H9 (cell line): Measurements from ENCODE around the gene TM4SF1. TPM values are rescaled to one million over a fixed set of nuclear protein-coding genes. Genes with fewer than 3 reads are reported as not detected.

Experiments
- DNase-seq: peaks from one replicate; pipeline ENCODE4 v3.0.0-alpha.2; 2017
- H2AFZ ChIP-seq: one replicate; pipeline ENCODE4 v1.6.1; 2013; ENCODE audit warnings: mild to moderate bottlenecking, low read length, control low read depth, moderate library complexity
- H2AK5ac ChIP-seq: 2 replicates; pipeline ENCODE4 v1.6.1; 2013; ENCODE audit warnings: low read length, control low read depth, mixed read lengths; ENCODE audit not compliant: insufficient read length
- H2BK120ac ChIP-seq: one replicate; pipeline ENCODE4 v1.6.1; 2013; ENCODE audit warnings: low read depth, mild to moderate bottlenecking, low read length, control low read depth, inconsistent platforms; ENCODE audit not compliant: poor library complexity, severe bottlenecking
- H2BK12ac ChIP-seq: 2 replicates; pipeline ENCODE4 v1.6.1; 2013; ENCODE audit warnings: low read length, control low read depth, mixed read lengths, low read depth; ENCODE audit not compliant: insufficient read length
- H2BK15ac ChIP-seq: 2 replicates; pipeline ENCODE4 v1.6.1; 2013; ENCODE audit warnings: low read depth, low read length, control low read depth
- H2BK20ac ChIP-seq: one replicate; pipeline ENCODE4 v1.6.1; 2013; ENCODE audit warnings: low read depth, mild to moderate bottlenecking, low read length, control low read depth, inconsistent platforms; ENCODE audit not compliant: poor library complexity, severe bottlenecking
- H2BK5ac ChIP-seq: 2 replicates; pipeline ENCODE4 v1.6.1; 2013; ENCODE audit warnings: low read length, control low read depth, mixed read lengths; ENCODE audit not compliant: insufficient read length
- H3K14ac ChIP-seq: 2 replicates; pipeline ENCODE4 v1.6.1; 2013; ENCODE audit warnings: low read length, control low read depth; ENCODE audit not compliant: insufficient read depth
- H3K18ac ChIP-seq: 2 replicates; pipeline ENCODE4 v1.6.1; 2013; ENCODE audit warnings: low read depth, mild to moderate bottlenecking, mixed read lengths, low read length, control low read depth; ENCODE audit not compliant: insufficient read length
- H3K23ac ChIP-seq: 2 replicates; pipeline ENCODE4 v1.6.1; 2013; ENCODE audit warnings: low read length, control low read depth, mixed read lengths, low read depth; ENCODE audit not compliant: insufficient read length
- H3K23me2 ChIP-seq: 2 replicates; pipeline ENCODE4 v1.6.1; 2013; ENCODE audit warnings: low read depth, mild to moderate bottlenecking, mixed read lengths, low read length, control low read depth; ENCODE audit not compliant: insufficient read length, poor library complexity, severe bottlenecking
- H3K27ac ChIP-seq: 2 replicates; pipeline ENCODE4 v1.5.1; 2013; ENCODE audit warnings: low read length, control low read depth, mixed read lengths, low read depth; ENCODE audit not compliant: insufficient read length
- H3K27me3 ChIP-seq: 2 replicates; pipeline ENCODE4 v1.6.1; 2013; ENCODE audit warnings: low read length, control low read depth, inconsistent platforms; ENCODE audit not compliant: insufficient read depth
- H3K4ac ChIP-seq: 2 replicates; pipeline ENCODE4 v1.6.1; 2013; ENCODE audit warnings: low read depth, mild to moderate bottlenecking, control low read depth, inconsistent platforms, low read length, moderate library complexity
- H3K4me1 ChIP-seq: 2 replicates; pipeline ENCODE4 v1.6.1; 2013; ENCODE audit warnings: low read length, control low read depth, inconsistent platforms; ENCODE audit not compliant: insufficient read depth
- H3K4me2 ChIP-seq: 2 replicates; pipeline ENCODE4 v1.6.1; 2013; ENCODE audit warnings: low read length, control low read depth, mixed read lengths; ENCODE audit not compliant: insufficient read length, insufficient read depth
- H3K56ac ChIP-seq: 2 replicates; pipeline ENCODE4 v1.6.1; 2013; ENCODE audit warnings: low read depth, mild to moderate bottlenecking, mixed read lengths, low read length, control low read depth; ENCODE audit not compliant: insufficient read length
- H3K79me1 ChIP-seq: 2 replicates; pipeline ENCODE4 v1.6.1; 2013; ENCODE audit warnings: low read depth, mild to moderate bottlenecking, moderate library complexity, low read length, control low read depth, inconsistent platforms; ENCODE audit not compliant: insufficient read depth, poor library complexity, severe bottlenecking
- H3K79me2 ChIP-seq: 2 replicates; pipeline ENCODE4 v1.6.1; 2013; ENCODE audit warnings: low read length, control low read depth, inconsistent platforms; ENCODE audit not compliant: insufficient read depth
- H3K9ac ChIP-seq: 2 replicates; pipeline ENCODE4 v1.6.1; 2013; ENCODE audit warnings: low read length, control low read depth, mixed read lengths; ENCODE audit not compliant: insufficient read length; ENCODE audit errors: extremely low read depth
- H3K9me3 ChIP-seq: one replicate; pipeline ENCODE4 v1.6.1; 2013; ENCODE audit warnings: low read depth, low read length, inconsistent platforms; ENCODE audit not compliant: control insufficient read depth
- H3T11ph ChIP-seq: one replicate; pipeline ENCODE4 v1.6.1; 2013; ENCODE audit warnings: mild to moderate bottlenecking, low read length, control low read depth, inconsistent platforms
- H4K20me1 ChIP-seq: one replicate; pipeline ENCODE4 v1.6.1; 2013; ENCODE audit not compliant: control insufficient read depth, insufficient read length, insufficient read depth
- H4K5ac ChIP-seq: 2 replicates; pipeline ENCODE4 v1.6.1; 2013; ENCODE audit warnings: low read depth, mild to moderate bottlenecking, mixed read lengths, low read length, control low read depth; ENCODE audit not compliant: insufficient read length
- H4K8ac ChIP-seq: replicated peaks from 2 replicates; pipeline ENCODE4 v1.6.1; 2013; ENCODE audit warnings: low read length, control low read depth, mixed read lengths, low read depth; ENCODE audit not compliant: insufficient read length
- H4K91ac ChIP-seq: 2 replicates; pipeline ENCODE4 v1.6.1; 2013; ENCODE audit warnings: low read depth, mild to moderate bottlenecking, moderate library complexity, mixed read lengths, low read length, control low read depth; ENCODE audit not compliant: insufficient read length
- H3K27ac Mint-ChIP-seq, 3 experiments: 2 replicates in 2 of 3; 3 replicates in 1 of 3; pipeline ENCODE4 v1.8.0; 2020 to 2021; ENCODE audit warnings: mixed read lengths in 3 of 3, mild to moderate bottlenecking in 1 of 3, moderate library complexity in 1 of 3
- H3K27me3 Mint-ChIP-seq: 2 replicates; pipeline ENCODE4 v1.8.0; 2021; ENCODE audit warnings: low read depth, mild to moderate bottlenecking, moderate library complexity, mixed read lengths
- H3K36me3 Mint-ChIP-seq, 3 experiments: 2 replicates in 2 of 3; 3 replicates in 1 of 3; pipeline ENCODE4 v1.8.0; 2020 to 2021; ENCODE audit warnings: low read depth in 3 of 3, mixed read lengths in 3 of 3; ENCODE audit not compliant: insufficient read depth in 1 of 3
- H3K4me1 Mint-ChIP-seq, 2 experiments: 2 replicates each; pipeline ENCODE4 v1.8.0; 2020; ENCODE audit warnings: mixed read lengths in 2 of 2
- H3K4me3 Mint-ChIP-seq, 2 experiments: 2 replicates in 1 of 2; 3 replicates in 1 of 2; pipeline ENCODE4 v1.8.0; 2020 to 2021; ENCODE audit warnings: mild to moderate bottlenecking in 2 of 2, mixed read lengths in 2 of 2, moderate library complexity in 1 of 2
- H3K9me3 Mint-ChIP-seq, 2 experiments: 2 replicates in 1 of 2; 3 replicates in 1 of 2; pipeline ENCODE4 v1.8.0; 2020; ENCODE audit warnings: mild to moderate bottlenecking in 2 of 2, mixed read lengths in 2 of 2, moderate library complexity in 1 of 2
- WGBS: extraction: QIAGEN DNeasy Blood & Tissue Kit; methylation state at CpG from one replicate; pipeline ENCODE4 v1.1.7; 2013; ENCODE audit warnings: missing lambda C conversion rate, low lambda C conversion rate, mixed read lengths; ENCODE audit not compliant: insufficient read length; ENCODE audit errors: extremely low coverage; 5-methylcytosine and 5-hydroxymethylcytosine counted together
- total RNA-seq: library from RNA; stranded (reverse); gene quantifications from 2 replicates; pipeline ENCODE4 v1.2.1, GENCODE V29; 2021
- TF ChIP-seq, protein P1 (sequence below): fragments of 200-600 bp; sonication (generic); conservative IDR thresholded peaks from 3 replicates; pipeline ENCODE4 v1.8.0; 2021; ENCODE audit warnings: antibody characterized with exemption, mild to moderate bottlenecking

TM4SF1 gene
- total RNA-seq, 1 experiment from 2014 or later: 1.2 TPM

DNA sequence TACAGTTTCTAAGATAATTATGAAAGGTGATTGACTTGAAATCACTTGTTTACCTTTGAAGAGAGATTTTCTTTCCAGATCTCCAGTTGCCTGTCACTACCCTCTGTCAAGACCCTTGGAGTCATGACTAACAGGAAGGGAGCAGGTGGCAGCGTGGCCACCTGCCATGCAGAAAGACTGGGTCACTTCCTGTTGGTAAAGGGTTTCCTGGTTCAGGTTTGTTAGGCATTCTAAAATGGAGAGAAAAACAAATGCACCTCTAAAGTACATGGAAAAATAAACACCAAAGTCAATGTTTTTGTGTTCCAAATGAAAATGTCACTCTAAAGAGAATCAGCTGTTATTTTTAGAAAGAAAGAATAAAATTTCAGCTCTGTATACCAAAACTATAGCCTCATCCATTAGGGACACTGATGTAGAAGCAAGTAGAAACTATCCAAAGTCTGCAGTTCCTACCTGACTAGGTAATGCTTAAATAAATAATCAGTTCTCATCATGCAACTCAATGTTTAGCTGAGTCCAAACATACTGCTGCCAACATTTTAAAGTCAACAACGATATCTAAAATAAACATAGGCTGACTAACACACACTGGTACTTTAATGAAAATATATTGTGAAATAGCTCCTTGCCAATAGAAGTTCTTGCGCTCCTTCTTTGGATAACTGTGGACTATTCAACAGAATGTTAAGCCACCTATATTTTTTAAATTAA is 23.9 kb upstream of the TM4SF1 start:
- H3K14ac ChIP-seq: no peak overlapping the region
- H3K23ac ChIP-seq: no peak overlapping the region
- TF ChIP-seq, protein P1, sequence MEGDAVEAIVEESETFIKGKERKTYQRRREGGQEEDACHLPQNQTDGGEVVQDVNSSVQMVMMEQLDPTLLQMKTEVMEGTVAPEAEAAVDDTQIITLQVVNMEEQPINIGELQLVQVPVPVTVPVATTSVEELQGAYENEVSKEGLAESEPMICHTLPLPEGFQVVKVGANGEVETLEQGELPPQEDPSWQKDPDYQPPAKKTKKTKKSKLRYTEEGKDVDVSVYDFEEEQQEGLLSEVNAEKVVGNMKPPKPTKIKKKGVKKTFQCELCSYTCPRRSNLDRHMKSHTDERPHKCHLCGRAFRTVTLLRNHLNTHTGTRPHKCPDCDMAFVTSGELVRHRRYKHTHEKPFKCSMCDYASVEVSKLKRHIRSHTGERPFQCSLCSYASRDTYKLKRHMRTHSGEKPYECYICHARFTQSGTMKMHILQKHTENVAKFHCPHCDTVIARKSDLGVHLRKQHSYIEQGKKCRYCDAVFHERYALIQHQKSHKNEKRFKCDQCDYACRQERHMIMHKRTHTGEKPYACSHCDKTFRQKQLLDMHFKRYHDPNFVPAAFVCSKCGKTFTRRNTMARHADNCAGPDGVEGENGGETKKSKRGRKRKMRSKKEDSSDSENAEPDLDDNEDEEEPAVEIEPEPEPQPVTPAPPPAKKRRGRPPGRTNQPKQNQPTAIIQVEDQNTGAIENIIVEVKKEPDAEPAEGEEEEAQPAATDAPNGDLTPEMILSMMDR: no peak
- DNase-seq: no peak
- H2BK20ac ChIP-seq: no peak overlapping the region
- no peak overlapping the region for H4K91ac ChIP-seq
- no peaks in the 10 kb centered on the region for H3K79me2 ChIP-seq
- Mint-ChIP-seq H3K27me3 (no peaks in the 10 kb centered on the region), H3K27ac (no peak overlapping the region), H3K36me3 (no peaks in the 10 kb centered on the region; a peak in 2 of 7 replicates), H3K4me3 (no peak overlapping the region), H3K9me3 (no peaks in the 10 kb centered on the region; a peak in 1 of 5 replicates), H3K4me1 (peaks cover 7 to 8% of the 10 kb centered on the region in 2 experiments)
- H3K4me2 ChIP-seq: no peak overlapping the region
- no peak overlapping the region for H3K9ac ChIP-seq
- no peak overlapping the region for H4K5ac ChIP-seq
- no peak overlapping the region for H2BK15ac ChIP-seq
- no peak overlapping the region for H2AFZ ChIP-seq
- H3T11ph ChIP-seq: no peak overlapping the region
- no CpG with 5 or more reads among the region's 3 CpGs for WGBS
- H3K56ac ChIP-seq: no peak overlapping the region
- no peaks in the 10 kb centered on the region for H4K20me1 ChIP-seq
- no peak overlapping the region for H2BK120ac ChIP-seq
- no peak overlapping the region for H2BK12ac ChIP-seq
- no peaks in the 10 kb centered on the region for H3K23me2 ChIP-seq
- no peak overlapping the region for H4K8ac ChIP-seq
- no peaks in the 10 kb centered on the region for H3K4me1 ChIP-seq
- H3K79me1 ChIP-seq: no peaks in the 10 kb centered on the region
- no peak overlapping the region for H2BK5ac ChIP-seq
- H3K27me3 ChIP-seq: no peaks in the 10 kb centered on the region
- no peaks in the 10 kb centered on the region for H3K9me3 ChIP-seq
- H2AK5ac ChIP-seq: no peak overlapping the region
- no peak overlapping the region for H3K4ac ChIP-seq
- no peak overlapping the region for H3K18ac ChIP-seq
- H3K27ac ChIP-seq: no peak overlapping the region
